ENCODE results near the gene TAPBPL. TPM values are rescaled to one million over a fixed set of nuclear protein-coding genes. Genes with fewer than 3 reads are reported as not detected.

Gene TAPBPL
- total and polyA plus RNA-seq, 2 of the 13 experiments (the other 11 are each of a cell fraction or from before 2014, with no cell fraction given), result 10.0 to 14.5 TPM

GRCh38 chr12:6458281-6459003 lies 6.6 kb downstream of the TAPBPL start:
- 0 out of 2 replicates have a peak, but pooled peaks cover under 1% of the 10 kb centered on the region for H3K4me1 ChIP-seq (ENCODE audit: insufficient read depth, low read length)
- POLR2A ChIA-PET, result interaction anchor here (0.8 to 2.3 kb wide), 4 partner anchors 12 to 95 kb away, joined by 3 to 12 read pairs (median 6); partner anchors contain the start of gene VAMP1
- no peak overlapping the region for H3K27ac ChIP-seq (ENCODE audit: extremely low read length, insufficient read depth, low read length)
- H2AFZ ChIP-seq (ENCODE audit: low read length), result no peak overlapping the region
- no peak overlapping the region for H3K4me3 ChIP-seq (replicated peaks in 1 of 3; ENCODE audit: insufficient read depth in 1 of 3, low read depth in 2 of 3, low read length in 3 of 3)
- ATAC-seq, result no peak
- 96% methylated on average over 14 of the region's 14 CpGs for WGBS (ENCODE audit: low lambda C conversion rate)
- H3K79me2 ChIP-seq (ENCODE audit: insufficient read depth, low read length), result no peaks in the 10 kb centered on the region
- in situ Hi-C loops (cut with HindIII; ENCODE audit: extremely low pct_ligation_motif_present, low pct_unique_long_range_greater_than_20kb) (loop anchor here (25.0 kb wide), 1 partner anchor 396 kb away; no protein-coding TSS in a partner anchor), intact Hi-C loops (cut with micrococcal nuclease; ENCODE audit: unreplicated experiment) (no loop called here)
- H3K36me3 ChIP-seq (replicated peaks in 1 of 2; ENCODE audit: control insufficient read depth in 1 of 2, insufficient read depth in 2 of 2, low read length in 2 of 2), result peaks cover 14 to 48% of the 10 kb centered on the region in 2 experiments
- H3K27me3 ChIP-seq (ENCODE audit: control insufficient read depth in 1 of 2, insufficient read depth in 2 of 2, low read length in 2 of 2), result no peaks in the 10 kb centered on the region
- DNase-seq (ENCODE audit: low spot score), result no peak
- H4K20me1 ChIP-seq (ENCODE audit: insufficient read depth, low read length), result no peaks in the 10 kb centered on the region
- FAIRE-seq, result no peak
- CTCF ChIA-PET (ENCODE audit: low intra/inter-chr PET ratio, low total read pairs), result no interaction called here
- H3K4me2 ChIP-seq (ENCODE audit: low read depth, low read length), result no peak overlapping the region
- no TSS peak for BruUV-seq (replicated peaks)
- H3K9ac ChIP-seq (ENCODE audit: insufficient read depth, low read depth, low read length), result no peak overlapping the region
- no peak for TF ChIP-seq ZFP41 (CRISPR knock-in tag; IDR thresholded peaks at IDR 0.05; ENCODE audit: borderline replicate concordance)
- TF ChIP-seq MBNL3 (CRISPR knock-in tag; conservative IDR thresholded peaks at IDR 0.05), result no peak
- no peak for TF ChIP-seq AKNA (CRISPR knock-in tag; IDR thresholded peaks at IDR 0.05; ENCODE audit: borderline replicate concordance)
- TF ChIP-seq ATF2 (CRISPR knock-in tag; IDR thresholded peaks at IDR 0.05), result no peak
- TF ChIP-seq ZNF761 (CRISPR knock-in tag; conservative IDR thresholded peaks at IDR 0.05), result no peak
- TF ChIP-seq FOXC1 (CRISPR knock-in tag; IDR thresholded peaks at IDR 0.05; ENCODE audit: borderline replicate concordance), result no peak
- TF ChIP-seq TFAP4 (IDR thresholded peaks at IDR 0.05; ENCODE audit: borderline replicate concordance, low read depth), result no peak
- no peaks in the 10 kb centered on the region for H3K9me3 ChIP-seq (ENCODE audit: low read length)

Measured in HepG2 (cell line).